22Rv1 (cell line): ENCODE measurements around the gene TLR1.

ENCODE experiments used
- CTCF ChIP-seq: fragments of 450-650 bp; IDR thresholded peaks from 2 replicates; pipeline ENCODE4 v1.5.1; 2017; ENCODE audit warnings: mild to moderate bottlenecking
- ZFX ChIP-seq: fragments of 450-650 bp; IDR thresholded peaks from 2 replicates; pipeline ENCODE4 v1.6.1; 2017; ENCODE audit warnings: antibody characterized with exemption, borderline replicate concordance

DNA sequence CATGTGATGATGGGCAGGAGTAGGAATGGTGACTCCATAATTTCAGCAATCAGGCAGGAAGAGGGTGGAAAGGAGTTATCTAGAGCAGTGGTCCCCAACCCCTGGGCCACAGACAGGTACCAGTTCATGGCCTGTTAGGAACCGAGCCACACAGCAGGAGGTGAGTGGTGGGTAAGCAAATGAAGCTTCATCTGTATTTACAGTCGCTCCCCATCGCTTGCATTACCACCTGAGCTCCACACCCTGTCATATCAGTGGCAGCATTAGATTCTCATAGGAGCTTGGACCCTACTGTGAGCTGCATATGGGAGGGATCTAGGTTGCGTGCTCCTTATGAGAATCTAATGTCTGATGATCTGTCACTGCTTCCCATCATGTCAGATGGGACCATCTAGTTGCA is 20.4 kb downstream of the TLR1 start:
- no peak for TF ChIP-seq CTCF
- TF ChIP-seq ZFX = no peak
